Thyroid gland (tissue), 4 donors: ENCODE data around the gene MYH6.

ENCODE experiments used
- POLR2A ChIP-seq, 2 donors: fragments of 450-650 bp; IDR thresholded peaks; one replicate each; pipeline ENCODE4 v1.6.1; 2017; ENCODE audit warnings: antibody characterized with exemption in 2 of 2, mild to moderate bottlenecking in 2 of 2, moderate library complexity in 1 of 2
- TF ChIP-seq, protein P1 (sequence below), 6 experiments: fragments of 200-600 bp in 3 of 6; fragments of 450-650 bp in 3 of 6; sonication (generic) in 3 of 6; IDR thresholded peaks; one replicate each; pipeline ENCODE4 v1.5.1; 2016 to 2019; ENCODE audit warnings: antibody characterized with exemption in 6 of 6, mild to moderate bottlenecking in 2 of 6, inconsistent platforms in 1 of 6, moderate library complexity in 1 of 6

DNA sequence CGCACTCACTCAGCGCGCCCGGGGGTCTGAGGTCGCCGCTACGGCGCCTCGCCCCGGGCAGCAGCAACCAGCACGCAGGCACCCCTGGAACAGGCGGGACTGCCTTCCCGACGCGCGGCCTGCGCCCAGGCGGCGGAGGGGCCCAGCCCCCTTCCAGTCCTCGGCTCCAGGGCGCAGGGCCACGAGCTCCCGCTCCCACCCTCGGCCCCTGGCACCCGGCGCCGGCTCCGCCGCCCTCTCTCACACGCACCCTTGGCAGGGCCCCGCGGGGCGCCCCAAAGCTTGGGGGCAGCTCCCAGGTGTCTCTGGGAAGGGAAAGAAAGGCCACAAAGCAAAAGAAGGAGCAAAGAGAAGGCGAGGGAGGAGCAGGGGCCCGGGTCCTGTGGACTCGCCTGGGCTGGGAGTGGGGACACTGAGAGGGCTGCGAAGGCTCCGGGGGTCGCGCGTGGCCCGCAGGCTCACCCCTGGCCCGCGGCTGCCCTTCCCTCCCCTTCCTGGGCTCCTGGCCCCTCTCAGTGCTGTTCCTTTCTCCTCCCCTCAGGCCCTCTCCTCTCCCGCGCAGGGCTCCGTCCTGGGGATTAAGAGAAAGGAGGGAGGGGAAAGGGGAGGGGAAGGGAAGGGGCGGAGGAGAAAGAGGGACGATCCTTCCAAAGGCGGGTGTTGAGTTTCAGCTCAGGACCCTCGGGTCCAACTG lies 42.2 kb downstream of the MYH6 start:
- TF ChIP-seq, protein P1, sequence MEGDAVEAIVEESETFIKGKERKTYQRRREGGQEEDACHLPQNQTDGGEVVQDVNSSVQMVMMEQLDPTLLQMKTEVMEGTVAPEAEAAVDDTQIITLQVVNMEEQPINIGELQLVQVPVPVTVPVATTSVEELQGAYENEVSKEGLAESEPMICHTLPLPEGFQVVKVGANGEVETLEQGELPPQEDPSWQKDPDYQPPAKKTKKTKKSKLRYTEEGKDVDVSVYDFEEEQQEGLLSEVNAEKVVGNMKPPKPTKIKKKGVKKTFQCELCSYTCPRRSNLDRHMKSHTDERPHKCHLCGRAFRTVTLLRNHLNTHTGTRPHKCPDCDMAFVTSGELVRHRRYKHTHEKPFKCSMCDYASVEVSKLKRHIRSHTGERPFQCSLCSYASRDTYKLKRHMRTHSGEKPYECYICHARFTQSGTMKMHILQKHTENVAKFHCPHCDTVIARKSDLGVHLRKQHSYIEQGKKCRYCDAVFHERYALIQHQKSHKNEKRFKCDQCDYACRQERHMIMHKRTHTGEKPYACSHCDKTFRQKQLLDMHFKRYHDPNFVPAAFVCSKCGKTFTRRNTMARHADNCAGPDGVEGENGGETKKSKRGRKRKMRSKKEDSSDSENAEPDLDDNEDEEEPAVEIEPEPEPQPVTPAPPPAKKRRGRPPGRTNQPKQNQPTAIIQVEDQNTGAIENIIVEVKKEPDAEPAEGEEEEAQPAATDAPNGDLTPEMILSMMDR (IDR thresholded peaks at IDR 0.05): no peak
- TF ChIP-seq POLR2A (IDR thresholded peaks at IDR 0.05): peak in 1 of 2 donors; percentile 82
